Stimulated activated CD4-positive, alpha-beta T cell treated with anti-CD3 and anti-CD28 coated beads, Interleukin-4, amount 100 ng/mL, for 1 hour (primary cell): ENCODE measurements around the gene GABRD.

ENCODE experiments used
- DNase-seq: peaks from one replicate; pipeline ENCODE4 v3.0.0-alpha.2; 2020

Gene GABRD

DNA sequence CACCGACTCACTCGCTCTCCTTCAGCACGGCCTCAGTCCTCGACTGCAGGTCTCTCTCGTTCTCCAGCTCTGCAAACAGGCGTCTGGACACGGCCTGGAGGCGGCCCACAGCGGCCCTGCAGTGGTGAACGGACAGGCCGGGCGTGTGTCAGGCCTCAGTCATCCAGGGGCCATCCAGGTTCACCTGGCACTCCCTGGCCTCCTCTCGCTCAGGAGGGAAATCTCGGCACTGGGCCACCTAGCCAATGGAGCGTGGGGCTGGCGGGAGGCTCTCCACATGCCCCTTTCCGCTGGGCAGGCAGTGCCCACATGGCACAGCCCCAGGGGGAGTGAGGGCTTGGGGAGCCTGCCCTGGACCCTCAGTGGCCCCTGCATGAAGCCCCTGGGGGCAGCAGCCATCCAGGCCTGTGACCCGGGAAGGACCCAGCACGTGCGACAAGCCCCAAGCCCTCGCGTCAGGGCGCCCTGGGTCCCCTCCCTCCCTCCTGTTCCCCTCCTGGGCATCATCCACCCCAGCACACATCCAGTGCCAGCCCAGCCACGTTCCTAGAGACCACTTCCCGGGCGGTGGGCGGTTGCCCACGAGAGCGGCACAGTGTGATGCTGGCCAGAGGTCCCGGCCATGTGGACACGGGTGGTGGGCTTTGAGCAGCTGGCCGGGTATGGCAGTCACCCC lies 33.6 kb upstream of the GABRD start:
- DNase-seq = no peak

DNA sequence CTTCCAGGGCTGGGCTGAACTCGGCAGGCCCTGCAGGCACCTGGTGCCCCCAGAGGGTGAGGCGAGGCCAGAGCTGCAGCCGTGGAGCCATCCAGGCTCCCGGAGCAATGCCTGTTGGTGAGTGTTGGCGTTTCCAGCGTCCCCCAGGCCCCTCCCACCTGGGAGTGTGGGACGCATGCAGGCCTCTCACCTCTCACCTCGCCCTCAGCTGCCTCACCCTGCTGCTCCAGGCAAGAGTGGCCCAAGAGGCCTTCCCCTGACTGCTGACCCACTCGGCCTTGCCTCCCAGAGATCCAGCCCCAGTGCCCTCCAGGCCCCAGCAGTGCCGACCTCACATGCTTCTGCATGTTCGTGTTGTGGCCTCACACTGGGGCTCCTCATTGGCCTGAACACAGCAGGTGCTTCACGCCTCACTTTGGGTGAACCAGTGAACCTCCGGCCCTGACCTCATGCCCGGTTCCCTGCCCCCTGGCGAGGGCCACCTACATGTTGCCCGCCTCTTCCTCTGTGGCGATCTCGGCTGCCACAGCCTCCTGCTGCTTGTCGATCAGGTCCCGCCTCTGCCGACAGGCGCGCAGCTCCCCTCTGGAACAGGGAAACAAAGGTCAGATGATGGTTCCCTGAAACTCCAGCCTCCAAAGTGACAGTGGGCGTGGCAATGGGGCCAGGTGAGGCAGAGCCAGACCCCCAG lies 32.5 kb upstream of the GABRD start:
- DNase-seq = no peak

DNA sequence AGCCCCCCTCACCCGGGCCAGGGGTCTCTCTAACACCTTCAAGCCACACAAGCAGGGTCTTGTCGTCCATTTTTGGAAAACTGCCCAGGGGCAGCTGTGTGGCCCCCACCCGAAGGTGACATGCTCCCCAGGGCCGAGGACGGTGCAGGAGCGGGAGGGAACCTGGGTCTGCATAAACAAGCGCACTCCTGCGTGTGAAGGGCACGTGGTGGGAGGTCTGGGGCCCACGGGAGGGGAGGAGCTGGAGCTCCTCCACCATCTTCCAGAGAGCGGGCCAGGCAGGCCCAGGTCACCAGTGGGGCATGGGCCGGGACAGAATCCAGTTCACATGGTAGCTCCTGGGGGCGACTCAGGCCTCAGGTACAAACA lies 32.0 kb upstream of the GABRD start:
- no peak for DNase-seq

DNA sequence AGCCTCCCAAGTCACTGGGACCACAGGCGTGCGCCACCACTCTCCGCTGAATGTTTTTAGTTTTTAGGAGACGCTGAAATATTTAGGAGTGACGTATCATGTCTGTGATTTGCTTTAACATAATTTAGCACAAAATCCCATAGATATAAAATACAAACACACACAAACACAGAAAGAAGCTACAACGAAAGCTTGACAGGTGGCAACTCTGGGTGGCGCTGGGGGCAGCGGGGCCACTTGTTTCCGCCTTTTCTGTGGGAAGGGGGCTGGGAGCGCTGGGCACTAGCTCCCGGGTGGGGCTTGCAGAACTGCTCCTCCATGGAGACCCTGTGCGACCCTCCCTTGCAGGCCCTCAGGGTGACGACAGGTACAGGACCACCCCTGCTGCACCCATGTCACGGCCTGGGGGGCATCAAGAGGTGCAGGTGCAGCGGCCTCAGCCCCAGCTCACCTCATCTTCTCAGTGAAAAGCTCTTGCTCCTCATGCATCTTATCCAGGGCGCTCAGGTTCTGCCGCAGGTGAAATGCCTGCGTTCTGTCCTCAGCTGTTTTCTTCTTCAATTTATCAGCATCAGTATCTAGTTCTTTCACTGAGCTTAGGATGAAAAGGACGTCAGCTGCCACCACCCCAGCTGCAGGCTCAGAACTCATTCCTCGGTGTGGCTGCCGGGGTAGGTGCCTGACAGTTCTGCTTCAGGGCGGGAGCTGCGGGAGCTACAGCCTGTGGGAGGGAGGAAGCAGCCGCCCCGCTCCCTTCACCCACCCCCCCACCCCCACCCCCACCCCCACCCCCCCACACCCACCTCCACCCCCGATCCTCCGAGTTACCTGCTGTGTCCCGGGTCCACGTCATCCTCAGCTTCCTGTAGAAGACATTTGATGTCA lies 30.8 kb upstream of the GABRD start:
- no peak for DNase-seq

DNA sequence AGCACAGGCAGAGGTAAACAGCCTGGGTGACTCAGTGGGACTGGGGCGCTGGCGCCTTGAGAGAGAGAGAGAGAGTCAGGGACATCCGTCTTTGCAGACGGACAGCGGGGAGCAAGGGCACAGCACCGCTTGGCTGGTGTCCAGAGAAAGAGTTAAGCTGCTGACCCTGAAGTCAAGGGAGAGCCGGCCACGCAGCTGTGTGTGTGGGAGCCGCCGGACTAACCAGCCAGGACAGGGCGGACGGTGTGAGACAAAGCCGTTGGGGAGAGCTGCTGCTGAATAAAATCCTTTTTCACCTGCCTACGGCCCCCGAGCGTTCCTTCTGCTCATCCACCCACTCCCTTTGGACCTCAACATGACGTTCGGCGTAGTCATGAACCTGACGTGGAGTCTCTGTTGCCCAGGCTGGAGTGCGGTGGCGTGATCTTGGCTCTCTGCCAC lies 30.0 kb upstream of the GABRD start:
- no peak for DNase-seq

DNA sequence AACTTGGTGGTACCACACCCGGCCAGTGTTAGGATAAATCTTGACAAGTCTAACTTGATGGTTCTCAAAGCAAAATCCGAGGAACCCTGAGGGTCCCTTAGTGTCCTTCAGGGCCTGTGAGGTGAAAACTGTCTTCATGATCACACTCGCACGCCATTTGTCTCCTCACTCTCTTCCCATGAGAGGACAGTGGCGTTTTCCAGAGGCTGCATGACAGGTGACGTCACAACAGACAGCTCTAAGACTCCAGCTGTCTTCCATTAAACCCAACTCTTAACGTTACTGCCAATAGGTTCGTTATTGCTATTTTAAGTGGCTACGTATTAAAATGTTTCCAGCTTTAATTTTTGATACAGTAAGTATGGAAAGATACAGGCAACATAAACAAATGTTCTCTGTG lies 29.4 kb upstream of the GABRD start:
- DNase-seq = no peak

DNA sequence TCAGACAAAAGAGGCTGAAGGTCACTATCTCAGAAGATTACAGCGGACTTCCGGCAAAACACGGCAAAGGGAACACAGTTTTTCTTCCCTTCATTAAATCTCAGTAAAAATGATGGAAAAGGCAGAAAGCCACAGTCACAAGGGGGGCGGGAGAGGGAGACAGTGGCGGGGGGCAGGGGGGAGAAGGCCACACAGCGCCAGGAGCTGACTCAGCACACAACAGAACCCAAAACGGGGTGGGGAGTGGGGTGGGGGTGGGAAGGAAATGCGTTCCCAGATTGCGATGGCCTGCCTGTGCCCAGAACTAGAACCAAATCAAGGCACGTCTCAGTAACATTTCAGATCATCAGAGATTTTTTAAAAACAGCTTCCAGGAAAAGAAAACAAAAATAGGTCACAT lies 28.9 kb upstream of the GABRD start:
- DNase-seq = no peak

DNA sequence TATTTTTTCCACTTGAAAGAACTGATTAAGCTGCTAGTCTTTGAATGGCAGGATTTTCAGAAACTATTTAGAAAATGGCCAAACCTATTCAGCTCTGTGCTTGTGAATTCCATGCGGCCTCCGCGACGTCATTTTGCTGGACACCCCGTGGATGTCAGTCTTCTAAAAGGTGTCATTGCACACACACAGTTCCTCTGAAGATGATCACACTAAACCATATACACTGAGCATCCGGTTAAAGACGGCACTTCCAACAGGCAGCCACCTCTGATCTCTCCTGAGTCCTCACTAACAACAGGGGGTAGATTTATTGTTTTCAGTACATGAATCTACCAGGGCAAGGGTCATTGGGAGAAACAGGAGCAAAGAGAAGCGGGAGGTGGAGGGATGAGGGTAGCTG lies 24.6 kb upstream of the GABRD start:
- DNase-seq = no peak

DNA sequence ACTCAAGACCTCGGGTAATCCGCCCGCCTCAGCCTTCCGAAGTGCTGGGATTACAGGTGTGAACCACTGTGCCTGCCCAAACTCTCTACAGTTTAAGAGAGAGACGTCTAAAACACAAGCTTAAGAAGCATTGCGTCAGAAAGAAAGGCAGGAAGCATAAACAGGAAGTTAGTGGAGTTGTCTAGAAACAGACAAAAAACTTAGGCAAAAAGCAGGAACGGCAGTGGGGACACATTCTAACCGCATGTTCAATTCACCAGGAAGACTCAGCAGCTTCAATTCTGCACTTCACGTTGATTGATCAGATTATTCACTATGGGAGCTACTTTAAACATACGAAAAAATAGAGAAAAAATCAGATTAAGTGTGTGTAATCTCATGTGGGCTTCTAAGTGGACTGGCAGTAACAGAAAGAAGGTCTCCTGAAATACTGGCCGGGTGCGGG lies 22.9 kb upstream of the GABRD start:
- no peak for DNase-seq

DNA sequence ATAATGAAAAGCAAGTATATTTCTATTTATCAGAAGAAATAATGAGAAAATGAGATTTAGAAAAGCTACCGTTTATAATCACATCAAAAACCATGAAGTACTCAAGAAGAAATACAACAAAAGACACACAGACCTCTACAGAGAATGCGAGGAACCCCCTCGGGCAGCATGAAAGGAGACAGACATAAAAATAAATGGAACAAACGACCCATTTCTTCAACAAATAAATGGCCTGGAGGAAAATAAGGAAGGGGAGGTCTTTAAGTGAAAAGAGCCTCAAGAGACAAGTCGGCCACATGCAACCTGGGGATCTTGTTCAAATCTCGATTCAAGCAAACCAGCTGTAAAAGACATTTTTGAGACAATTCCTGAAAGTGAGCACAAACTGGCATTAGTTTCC lies 21.6 kb upstream of the GABRD start:
- DNase-seq = no peak

DNA sequence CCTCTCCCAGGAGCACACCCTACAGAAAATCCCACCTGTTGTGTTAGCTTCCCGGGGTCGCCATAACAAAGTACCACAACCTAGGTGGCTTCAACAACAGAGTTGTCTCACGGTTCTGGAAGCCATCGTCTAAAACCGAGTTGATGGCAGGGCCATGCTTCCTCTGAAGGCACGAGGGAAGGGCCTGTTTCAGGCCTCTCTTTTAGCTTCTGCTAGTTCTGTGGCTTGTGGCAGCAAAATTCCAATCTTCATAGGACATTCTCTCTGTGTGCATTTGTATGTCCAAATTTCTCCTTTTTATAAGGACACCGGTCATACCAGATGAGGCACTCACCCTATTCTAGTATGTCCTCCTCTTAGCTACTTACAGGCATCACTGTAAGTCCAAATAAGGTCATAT lies 18.7 kb upstream of the GABRD start:
- no peak for DNase-seq

DNA sequence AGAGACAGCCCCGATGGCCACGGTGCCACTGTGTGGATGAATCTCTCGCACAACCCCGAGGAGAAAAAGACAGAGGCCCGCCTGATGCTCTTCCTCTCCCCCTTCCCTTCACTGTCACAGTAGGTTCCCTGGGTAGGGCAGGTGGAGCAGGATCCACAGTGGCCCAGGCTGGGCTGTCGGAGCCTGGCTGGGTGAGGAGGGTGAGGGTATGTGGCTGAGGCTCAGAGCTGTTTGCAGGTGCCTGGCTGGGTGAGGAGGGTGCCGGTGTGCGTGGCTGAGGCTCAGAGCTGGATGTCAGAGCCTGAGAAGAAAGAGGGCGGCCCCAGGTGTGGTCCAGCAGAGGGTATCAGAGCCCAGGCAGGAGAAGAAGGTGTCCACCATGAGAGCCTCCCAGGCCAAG lies 18.3 kb upstream of the GABRD start:
- DNase-seq = no peak

DNA sequence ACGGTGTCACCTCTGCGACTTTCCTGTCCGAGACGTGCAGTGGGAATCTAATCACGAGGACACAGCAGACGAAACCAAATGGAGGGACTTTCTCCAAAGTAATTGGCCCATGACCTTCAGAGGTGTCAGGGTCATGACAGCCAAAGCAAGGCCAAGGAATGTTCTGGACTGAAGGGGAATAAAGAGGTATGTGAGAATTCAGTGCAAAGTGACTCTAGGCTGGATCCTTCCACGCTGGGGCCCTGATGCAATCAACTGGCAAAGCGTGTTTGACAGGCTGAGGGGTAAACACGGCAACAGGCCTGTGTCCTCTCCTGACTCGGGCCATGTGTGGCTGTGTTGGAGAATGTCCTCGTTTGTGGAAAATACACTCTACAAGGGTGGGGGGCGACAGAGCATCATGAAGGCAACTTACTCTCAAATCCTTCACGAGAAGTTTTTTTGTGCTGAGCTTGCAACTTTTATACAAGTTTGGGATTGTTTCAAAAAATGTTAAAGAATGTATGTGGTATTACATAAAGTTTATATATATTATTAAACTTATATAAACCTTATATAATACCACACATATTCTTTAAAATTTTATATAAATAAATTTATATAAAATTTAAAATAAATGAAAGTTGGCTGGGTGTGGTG lies 17.3 kb upstream of the GABRD start:
- DNase-seq = no peak

DNA sequence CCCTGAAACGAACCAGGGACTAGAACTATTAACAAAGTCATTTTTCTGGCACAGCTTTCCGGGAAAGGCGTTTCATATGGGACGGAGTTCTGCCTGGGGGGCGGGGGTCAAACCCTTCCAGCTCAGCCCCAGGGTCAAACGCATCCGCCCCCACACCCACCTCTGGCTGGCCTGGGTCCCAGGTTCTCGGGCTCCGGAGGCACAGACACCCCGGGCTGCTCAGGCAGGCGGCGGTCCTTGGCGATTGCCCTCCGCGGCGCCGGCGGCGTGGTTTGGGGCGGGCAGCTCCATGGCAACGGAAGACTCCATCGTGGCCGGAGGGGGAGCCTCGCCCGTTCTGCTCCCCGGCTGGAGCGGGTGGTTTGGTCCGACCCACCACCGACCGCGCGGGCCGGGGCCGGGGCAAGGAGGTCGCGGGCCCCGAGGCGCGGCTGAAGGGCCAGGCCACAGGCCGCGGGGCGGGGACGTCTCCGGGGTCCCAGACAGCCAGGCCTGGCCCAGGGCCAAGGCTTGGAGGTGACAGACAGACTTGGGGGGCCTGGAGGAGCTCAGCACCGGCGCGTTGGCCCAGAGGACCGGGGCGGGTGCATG lies 15.5 kb upstream of the GABRD start, which contains the start of gene CFAP74:
TSS of gene CFAP74 (minus strand) at position 246 of the 591 bp plus-strand sequence. CDS start 12,830 bp downstream, outside the sequence.
- DNase-seq = no peak

DNA sequence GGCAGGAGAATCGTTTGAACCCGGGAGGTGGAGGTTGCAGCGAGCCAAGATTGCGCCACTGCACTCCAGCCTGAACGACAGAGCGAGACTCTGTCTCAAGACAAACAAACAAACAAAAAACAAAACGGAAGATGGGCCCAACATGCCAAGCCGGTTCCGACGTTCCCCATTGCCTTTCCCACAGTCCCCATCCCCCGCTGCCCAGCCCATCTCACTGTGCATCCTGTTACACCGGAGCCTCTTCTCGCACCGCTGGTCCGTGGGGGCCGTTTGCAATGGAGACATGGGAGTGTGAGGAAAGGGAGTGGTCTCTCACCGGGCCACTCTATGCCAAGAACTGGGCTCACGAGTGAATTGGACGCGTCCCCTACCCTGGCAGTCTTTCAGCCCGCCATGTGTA lies 14.3 kb upstream of the GABRD start:
- DNase-seq = no peak

DNA sequence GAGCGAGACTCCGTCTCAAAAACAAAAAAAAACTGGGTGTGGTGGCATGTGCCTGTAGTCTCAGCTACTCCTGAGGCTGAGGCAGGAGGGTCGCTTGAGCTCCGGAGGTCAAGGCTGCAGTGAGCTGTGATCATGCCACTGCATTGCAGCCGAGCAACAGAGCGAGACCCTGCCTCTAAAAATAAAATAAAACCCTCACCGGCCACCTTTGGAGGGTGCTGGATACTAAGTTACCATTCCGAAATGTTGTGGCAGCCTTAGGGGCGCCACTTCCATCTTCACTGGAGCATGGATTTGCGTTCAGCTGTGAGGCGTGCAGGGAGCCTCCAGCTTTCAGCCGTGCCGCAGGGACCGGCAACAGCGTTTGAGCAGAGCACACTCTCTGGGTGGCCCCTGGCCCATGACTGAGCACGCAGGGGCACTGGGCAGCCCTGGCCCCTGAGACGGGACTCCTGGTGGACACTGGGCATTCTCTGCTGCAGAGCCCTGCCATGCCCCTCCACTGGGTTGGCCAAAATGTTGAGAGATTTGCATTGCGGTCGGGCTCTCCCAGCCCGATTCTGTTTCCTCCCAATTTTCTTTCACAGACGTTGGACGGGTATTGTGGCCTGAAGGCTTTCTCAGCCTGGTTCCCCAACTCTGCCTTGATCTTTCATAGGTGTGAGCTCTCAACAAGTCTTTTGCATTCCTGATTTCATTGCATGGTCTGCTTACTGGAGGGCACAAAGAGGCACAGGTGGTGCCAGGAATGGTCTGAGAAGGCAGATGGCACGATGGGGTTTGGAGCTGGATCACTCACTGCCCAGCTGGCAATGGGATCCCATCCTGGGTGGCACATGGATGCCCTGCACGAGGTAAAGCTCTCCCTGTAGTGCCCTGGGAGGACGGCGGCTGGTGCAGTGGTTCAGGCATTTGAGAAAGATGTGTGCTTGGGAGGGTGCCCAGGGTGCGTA lies 9.8 kb upstream of the GABRD start:
- DNase-seq = no peak

DNA sequence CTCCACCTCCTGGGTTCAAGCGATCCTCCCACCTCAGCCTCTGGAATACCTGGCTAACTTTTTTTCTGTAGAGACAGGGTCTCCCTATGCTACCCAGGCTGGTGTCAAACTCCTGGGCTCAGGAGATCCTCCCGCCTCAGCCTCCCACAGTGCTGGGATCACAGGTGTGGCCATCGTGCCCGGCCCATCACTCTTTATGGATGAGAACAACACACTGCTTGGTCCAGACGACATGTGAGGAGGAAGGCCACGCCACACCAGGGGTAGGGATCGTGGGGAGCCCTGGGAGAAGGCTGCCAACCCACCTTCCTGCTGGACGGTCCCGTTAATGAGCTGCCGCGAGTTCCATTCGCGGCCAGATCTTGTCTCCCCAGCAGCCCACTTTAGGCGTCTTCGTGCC lies 5.0 kb upstream of the GABRD start:
- no peak for DNase-seq

DNA sequence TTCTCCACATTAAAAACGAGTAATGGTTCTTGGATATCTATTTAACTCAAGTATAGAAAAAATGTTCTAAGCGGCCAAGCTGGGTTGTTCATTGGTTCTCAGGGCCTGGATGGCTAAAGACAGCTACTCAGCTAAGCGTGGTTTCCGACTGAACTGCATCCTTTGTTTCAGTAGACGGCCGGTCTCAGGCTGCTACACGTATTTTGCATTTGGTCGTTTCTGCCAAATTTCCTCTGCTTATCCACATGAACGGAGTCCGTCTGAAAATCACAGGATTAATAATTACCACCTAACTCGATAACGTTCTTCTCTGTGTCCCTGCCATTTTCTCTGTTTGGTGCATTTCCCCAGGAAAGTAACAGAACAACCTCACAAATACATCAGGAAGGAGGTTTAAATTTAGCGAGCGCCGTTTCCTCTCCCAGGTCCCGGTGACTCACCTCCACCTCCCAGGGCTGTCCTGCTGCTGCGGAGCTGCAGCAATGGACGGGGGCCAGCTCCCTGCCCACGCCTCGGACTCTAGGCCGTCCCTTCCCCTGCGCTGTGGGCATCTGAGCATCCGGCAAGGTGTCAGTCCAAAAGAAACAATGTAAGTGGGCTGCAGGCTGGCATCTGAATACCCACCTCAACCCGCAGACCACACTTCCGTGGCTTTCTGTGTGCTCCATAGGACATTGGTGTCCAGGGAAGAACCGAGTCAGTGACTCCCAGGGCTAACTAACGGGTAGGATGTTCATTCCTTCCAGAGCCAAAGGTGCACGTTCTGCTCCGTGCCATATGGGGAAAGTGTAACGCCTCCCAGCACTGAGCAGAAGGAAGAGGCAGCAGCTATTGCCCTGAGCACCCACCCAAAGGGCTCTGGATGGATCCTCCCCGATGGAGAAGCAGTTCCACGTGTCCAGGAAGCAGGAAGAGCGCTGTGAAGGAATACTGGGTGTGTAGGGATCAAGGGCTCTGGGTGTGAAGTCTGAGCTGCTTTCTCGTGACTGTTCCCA lies 4.1 kb upstream of the GABRD start:
- DNase-seq = no peak

DNA sequence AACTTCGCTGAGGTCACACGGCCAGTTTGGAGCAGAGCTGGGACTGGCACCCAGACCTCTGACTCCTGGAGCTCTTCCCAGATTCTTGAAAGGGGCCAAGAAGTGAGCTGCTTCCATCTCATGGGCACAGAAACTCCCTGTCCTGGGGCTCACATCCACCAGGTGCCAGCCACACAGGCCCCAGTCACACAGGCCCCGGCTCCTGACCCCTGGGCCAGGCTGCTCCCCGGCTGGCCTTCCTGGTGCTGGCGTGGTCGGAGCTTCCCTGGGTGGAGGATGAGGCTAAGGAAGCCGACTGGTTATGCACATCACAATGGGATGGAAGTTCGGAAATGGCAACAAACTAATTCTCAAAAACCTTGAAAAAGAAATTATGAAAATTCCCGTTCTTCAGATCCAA lies 3.0 kb upstream of the GABRD start:
- no peak for DNase-seq
